ENCODE measurements around the gene HPS1.

HPS1 gene

DNA sequence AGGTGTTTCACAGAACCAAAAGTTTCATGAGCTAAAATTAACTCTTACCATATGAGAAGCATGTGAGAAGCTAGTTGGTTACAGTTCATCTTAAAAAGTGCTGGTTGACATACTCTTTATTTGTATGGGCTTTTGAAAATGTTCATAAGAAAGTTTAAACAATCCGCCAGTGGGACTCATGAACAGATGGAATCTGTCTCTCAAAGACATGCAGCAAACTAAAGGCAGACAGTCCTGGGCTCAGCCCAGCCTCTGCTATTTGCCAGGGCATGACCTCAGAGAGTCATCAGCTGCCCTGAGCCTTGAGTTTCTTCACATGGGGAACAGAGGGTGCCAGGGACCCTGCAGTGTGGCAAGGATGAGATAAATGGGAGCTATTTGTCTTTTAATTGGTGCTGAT, 35.0 kb downstream of the HPS1 start:
- DNase-seq (ENCODE audit: low read depth): no peak

DNA sequence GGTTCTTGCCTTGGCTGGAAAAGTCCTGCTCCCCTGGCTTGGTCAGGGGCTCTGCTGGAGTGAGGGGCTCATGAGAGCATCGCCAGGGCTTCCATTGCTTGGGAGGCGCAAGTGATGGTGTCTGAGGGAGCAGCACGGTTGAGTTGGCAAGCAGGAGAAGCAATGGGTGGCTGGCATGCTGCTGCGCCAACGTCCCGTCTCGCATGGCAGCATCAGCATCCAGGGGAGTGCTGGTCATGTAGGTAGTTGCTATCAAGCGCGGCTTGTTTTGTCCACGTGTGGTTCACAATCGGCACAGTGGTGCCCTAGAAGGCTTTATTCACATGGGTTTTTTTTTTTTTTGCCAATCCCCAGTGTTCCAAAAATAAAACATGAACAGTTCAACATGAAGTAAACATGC, 35.6 kb downstream of the HPS1 start:
- no peak for DNase-seq (ENCODE audit: low read depth)

DNA sequence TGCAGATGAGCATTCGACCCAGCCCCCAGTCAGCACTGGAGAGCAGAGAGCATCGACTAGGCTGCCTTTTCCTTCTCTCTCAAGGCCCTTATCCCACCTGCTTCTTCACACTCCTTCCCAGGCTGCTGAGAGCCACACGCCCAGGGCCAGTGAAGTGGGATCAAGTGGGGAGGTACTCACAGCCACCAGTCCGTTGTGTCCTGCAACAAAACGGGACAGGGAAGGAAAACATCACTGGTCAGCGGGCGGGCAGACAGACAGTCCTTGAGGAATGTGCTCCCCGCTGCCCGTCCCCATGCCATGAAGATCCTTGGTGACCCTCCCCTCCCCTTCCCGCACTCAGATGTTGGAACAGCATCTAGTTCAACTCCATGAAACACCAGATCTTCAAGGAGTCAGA, 36.0 kb downstream of the HPS1 start:
- DNase-seq (ENCODE audit: low read depth): no peak

DNA sequence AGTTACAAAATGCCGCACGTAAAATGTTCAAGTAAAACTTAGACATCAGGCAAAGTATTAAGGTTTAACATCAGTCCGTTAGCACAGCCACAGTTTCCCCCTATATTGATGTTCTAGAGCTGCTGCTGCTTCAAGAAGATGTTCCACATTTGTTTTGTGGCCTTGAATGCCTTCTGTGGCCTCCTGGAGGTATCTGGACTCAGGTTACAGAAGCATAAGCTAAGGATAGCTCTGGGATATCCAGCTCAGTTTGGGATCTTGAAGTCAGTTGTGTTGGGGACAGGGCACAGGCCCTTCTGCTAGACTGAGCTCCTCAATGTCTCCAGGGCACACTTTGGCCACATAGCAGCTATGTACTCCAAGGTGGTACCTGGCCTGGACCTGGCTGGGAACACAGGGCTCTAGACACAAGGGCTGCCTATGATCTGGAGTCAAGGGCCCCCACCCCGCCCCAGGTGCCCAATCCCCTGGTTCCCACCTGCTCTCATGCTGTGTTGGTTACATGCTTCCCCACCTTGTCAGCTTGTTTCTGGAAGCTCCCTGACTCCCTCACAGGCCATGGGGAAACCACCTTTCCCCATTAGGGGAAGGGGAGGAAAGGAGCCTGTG, 36.5 kb downstream of the HPS1 start:
- no peak for DNase-seq (ENCODE audit: low read depth)

DNA sequence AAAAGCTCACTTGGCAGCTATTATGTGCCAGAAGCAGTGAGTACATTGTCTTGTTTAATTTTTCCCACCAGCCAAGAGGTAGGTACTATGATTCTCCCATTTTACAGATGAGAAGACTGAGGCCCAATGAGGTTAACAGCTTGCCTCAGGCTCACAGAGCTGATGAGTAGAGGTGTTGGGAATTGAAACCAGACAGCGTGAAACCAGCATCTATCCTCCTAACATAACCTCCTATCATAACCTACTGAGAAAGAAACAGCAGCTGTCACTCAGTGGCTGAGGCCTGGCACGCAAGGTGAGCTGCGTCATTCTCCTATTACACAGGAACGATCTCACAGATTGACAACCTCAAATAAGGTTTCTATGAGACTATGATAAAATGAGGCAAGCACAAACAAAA, 37.9 kb downstream of the HPS1 start:
- no peak for DNase-seq (ENCODE audit: low read depth)

DNA sequence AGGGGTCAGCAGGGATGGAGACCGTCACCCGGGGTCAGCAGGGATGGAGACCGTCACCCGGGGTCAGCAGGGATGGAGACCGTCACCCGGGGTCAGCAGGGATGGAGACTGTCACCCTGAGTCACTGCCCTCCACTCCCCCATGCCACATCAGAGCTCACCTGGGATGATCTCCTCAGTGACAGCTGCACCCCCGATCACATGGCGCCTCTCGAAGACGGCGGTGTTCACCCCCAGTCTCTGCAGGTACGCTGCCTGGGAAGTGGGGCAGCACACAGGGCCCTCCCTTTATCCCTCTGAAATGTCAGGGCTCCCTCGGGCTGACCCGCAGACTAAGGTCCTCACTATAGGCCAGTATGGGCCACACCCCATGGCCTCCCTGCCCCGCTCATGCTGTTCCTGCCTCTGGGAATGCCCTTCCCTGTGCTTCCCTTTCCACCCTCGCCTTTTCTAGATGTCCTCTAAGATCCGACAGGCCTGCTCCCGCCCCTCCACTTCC, 38.9 kb downstream of the HPS1 start:
- no peak for DNase-seq (ENCODE audit: low read depth)

DNA sequence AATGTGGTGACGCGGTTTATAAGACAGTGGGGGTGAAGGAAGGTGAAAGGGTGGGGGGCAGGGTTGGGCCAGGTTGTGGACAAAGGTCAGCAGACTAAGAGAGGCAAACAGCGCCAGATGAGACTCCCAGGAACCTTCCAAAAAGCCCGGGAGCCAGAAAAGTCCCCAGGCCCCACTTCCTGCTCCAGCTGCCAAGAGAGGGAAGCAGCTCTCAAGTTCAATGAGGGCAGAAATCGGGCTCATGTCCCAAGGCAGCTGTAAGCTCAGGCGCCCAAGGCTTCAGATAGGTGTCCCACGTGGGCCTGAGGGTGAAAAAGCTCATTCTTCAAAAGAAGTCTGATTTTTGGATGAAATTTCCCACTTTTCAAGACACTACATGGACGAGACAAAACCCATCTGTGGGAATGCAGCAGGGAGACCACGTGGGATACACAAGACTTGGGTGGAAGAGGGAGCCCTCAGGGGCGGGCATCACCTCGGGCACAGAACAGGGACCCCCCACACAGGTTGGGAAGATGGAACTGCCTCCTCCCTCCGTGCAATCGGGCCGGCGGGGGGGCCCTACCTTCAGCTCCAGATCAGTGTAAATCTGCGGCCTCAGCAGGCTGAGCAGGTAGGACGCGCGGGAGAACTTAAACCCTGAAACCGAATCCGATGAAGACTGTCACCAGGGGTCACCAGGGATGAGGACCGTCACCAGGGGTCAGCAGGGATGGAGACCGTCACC, 39.6 kb downstream of the HPS1 start:
- DNase-seq (ENCODE audit: low read depth): no peak

DNA sequence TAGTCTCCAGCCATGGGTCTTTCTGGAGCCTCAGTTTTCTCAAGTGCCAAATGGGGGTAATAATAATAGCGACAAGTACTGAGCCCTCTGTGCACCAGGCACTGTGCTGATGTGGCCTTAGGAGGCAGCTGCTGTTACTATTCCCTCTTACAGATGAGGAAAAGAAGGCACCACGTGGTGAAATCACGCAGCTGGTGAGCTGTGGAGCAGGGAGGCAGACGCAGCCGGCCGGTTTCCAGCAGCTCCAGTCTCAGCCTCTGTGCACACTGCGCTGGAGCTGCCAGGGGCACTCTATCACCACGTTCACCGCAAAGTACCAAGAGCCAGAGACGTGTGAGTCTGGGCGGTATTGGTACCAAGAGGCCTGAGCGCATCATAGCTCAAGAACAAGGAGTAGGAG, 41.3 kb downstream of the HPS1 start:
- DNase-seq (ENCODE audit: low read depth): no peak

DNA sequence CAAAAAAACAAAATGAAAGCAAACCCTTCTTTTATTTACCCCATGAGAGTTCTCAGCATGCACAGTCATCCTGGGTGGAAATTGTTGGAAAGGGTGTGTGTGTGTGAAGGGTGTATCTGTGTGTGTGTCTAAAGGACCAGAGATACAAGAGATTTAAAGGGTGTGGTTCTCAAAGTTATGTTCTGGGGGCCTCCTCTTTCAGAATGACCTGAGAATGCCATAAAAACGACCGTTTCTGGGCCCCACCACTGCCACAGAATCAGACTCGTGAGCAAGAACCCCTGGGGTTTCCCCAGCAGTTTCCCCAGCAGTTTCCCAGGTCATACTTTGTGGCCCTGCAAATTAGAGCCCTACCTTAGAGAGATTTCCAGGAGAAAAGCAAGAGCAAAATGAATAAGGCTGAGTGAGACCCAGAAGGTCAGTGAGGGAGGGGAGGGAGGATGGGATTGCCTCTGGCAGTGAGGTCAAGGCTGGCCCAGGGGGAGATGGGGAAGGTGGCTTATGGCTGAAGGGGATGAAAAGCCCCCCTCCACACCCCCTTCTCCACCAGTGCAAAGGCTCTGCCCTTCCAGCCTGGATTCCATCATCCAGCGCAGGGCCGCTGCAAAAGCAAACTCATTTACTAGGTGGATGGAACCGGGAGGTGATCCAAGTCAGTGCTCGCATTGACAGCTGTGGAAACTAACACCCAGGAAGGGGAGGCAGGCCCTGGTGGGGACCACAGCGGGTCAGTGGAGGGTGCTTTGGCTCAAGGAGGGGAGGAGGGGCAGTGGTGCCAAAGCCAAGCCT, 42.0 kb downstream of the HPS1 start:
- DNase-seq (ENCODE audit: low read depth): no peak

DNA sequence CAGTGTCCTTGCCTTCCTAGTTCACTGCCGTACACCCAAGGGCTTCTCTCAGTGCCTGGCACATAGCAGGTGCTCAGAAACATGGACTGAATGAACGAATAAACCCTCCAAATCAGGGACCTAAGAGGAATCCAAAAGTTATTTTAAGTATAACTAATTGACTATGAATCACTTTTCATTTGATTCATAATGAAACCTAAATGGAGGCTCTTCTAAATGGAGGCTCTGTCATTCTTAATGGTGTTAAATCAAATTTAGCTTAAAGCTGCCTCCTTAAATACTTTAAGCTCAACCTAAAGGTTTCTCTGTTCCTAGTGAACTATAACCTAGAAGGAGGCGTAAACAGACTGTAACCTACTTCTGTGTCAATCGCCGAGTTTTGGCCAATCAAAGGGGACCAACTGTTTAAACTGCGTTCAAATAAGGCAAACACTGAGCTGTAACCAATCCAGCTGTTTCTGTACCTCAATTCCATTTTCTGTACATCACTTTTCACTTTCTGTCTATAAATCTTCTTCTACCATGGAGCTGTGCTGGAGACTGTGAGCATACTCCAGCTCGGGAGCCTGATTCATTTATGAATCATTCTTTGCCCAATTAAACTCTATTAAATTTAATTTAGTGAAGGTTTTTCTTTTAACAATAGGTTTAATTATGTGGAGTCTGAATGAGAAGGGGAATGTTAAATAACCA, 42.8 kb downstream of the HPS1 start:
- DNase-seq (ENCODE audit: low read depth): no peak

DNA sequence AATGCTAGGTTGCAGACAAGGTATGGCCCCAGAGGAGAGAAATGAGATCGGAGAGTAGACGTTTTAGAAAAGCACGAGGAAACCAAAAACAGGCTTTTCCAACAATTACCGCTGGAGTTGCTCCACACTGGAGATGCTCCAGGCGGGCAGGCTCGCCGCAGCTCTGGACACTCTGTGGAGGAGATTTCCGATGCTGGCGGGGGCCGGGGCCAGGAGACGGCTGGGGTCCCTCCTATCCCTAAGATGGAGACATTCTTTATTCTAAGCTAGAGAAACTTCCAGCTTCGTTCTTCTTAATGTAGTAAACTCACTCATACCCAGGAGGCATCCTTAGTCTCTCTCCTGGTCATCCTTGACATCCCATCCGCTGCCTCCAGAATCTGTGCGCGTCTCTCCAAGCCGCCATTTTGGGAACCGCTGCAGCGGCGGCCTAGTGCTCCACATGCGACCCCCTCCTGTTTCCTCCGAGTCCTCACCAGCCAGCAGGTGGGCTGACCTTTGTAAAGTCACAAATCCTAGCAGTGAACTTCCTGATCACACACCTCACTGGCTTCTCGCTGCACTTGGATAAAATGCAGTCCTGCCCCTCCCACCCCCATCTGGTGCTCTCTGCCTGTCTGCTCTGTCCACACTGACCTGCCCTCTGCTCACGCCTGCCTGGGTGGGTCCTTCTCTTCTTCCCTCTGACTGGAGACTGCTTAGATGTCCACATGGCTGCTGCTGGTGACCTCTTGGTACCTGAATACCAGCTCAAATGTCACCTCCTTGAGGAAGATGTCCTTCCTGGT, 43.6 kb downstream of the HPS1 start:
- DNase-seq (ENCODE audit: low read depth): no peak

DNA sequence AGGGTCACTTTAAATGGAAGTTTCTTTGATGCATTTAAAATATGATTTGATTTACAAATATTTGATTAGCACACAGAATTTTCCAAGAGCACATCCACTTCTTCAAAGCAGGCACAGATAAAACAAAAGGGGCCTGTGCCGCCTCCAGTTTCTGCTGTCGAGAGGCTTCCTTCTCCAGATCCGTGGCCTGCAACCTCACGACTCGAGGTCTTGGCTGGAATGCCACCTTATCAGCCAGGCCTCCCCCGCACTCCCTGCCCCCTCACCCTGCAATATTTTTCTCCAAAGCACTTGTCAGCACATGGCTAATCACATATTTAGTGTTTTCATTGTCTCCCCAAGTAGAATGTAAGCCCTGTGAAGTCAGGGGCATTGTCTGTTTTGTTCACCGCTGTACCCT, 44.3 kb downstream of the HPS1 start:
- DNase-seq (ENCODE audit: low read depth): no peak

DNA sequence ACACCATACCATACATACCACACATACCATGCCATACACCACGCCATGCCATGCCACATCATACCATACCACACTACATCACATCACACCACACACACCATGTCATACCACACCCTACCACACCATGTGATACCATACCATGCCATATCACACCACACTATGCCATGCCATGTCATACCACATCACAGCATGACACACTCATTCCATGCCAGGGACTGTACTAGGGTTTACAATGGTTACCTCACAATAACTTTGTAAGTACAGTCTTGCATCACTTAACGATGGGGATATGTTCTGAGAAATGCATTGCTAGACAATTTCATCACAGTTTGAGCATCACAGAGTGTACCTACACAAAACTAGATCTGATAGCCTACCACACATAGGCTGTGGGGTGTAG, 46.3 kb downstream of the HPS1 start:
- DNase-seq (ENCODE audit: low read depth): no peak

DNA sequence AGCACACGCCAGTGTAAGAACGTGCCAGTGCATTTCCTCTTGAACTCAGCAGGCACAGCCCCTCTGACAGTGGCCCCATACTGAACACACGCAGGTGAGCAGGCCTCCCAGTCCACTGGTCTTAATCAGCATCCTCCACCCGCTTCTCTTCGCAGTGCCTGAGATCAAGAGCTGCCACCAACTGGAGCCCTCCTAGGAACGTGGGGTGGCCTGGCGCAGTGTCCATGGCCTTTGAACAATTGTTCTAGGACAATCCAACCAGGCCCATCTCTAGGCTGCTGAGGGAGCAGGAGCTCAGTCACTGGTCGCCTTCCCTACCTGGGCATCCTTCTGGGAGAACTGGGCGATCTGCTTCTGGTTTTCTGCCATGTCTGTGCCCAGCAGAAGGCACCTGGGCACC, 47.0 kb downstream of the HPS1 start:
- no peak for DNase-seq (ENCODE audit: low read depth)

DNA sequence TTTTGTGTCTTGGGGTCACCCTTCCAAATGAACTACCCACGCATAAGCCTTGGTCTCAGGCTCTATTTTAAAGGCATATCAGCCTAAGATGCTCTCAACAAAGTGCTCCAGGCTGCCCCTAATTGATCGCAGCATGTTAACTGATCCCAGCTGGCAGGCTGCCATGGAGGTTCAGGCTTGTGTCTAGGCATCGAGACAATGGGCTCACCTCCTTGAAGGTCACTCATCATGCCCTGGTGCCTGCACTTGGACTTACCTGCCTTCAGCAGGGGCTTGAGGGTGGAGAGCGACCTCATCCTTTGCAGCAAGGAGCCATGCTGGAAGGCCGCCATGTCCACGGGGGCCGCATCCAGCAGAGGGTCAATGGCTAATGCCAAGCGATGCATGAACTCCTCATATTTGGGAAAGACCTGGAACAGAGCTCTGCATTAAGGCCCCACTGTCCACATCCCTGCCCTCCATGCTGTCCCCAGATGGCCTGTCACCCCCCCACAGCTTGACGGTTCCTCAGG, 49.6 kb downstream of the HPS1 start:
- no peak for DNase-seq (ENCODE audit: low read depth)

DNA sequence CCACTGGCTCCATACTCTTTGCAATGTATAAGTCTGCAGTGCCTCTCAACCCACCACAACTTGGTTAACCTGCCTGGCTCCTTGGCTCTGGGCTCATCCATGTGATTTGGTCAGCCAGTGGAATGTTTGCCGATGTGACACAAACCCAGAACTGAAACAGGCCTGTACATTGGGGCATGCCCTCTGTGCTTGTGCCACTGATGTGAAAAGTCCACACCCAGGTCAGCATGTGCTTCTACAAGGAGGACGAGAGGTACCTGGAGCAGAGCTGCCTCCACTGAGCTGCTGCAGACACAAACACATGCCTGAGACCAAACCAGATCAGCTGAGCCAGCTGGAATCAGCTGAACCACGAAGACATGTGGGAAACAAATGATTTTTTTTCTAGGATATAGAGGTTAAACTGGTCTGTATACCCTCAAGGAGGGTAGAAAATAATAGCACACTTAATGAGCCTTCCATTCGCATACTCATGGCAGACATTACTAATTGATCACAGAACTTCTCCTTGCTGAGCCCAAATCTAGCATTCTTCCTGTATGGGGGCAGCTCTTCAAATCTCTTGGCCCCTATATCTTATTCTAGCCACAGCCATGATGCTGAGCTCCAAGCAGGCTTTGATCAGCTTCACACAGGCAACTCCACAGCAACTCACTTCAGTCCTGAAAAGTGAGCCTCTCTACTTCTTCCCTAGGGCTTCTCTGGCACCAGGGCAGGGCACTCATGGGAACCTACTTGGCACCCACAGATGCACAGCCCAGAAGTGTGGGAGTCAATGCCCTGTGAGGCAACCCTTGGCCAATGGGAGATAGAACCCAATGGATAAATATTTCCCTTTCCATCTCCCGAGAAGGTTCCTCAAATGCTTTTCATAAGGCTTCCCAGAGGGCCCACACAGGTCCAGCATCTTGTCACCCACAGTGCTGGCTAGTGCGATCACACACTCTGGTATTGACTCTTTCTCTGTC, 50.4 kb downstream of the HPS1 start:
- DNase-seq (ENCODE audit: low read depth): no peak

DNA sequence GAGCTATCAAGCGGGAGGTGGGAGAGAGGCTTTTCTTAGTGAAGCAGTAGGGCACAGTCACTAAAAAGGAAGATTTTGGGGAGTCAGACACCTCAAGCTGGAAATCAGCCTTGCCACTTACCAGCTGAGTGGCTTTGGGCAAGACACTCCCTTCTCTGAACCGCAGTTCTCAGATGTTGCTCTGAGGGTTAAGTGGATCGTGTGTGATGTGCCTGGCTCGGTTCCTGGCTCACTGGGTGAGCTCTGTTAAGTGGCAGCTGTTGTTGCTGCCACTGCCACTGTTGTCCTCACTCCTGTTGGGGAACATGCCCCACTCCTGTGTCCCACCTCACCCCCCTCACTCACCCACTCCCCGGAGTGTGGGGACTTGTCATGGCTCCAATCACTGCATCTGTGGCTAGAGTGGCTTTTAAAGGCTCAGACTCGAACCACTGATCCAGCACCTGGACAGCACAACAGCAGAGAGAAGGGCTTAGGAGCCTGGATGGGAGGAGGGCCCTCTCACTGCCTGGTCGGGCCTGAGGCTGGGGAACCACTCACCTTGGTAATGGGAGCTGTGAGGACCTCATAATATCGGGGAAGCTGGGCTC, 51.8 kb downstream of the HPS1 start:
- DNase-seq (ENCODE audit: low read depth): no peak

DNA sequence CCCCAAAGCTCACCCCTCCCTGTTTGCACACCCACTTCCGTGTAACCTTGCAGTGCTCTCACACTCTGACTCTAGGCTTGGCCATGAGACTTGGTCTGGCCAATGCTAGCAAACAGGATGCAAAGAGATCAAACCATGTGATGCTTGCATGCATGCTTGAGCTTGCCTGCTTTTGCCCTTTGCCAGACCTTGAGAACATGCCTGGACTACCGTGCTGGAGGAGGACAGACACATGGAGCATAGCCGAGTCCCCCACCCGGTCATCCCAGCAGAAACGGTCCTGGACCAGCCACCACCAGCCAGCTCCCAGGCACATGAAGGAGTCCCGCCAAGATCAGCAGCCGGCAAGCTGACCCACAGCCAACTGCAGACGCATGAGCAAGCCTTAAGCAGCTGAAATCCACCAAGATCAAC, 55.1 kb downstream of the HPS1 start:
- no peak for DNase-seq (ENCODE audit: low read depth)

DNA sequence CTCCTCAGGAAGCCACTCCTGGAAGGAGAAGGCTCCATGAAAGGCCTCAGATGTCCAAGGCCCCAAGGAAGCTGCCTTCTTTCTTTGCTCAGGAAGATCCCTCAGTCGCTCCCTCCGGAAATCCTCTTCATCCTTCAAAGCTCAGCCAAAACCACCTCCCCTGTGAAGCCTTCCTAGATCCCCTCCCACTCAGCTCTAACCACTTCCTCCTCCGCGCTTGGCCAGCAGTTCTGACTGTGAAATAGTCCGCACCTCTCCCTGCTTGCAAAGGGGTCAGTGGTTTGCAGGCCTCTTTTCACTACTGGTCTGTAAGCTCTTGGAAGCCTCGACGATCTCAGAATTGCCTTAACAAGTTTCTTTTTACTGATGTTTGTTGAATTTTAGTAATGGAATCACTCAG, 55.7 kb downstream of the HPS1 start:
- no peak for DNase-seq (ENCODE audit: low read depth)

DNA sequence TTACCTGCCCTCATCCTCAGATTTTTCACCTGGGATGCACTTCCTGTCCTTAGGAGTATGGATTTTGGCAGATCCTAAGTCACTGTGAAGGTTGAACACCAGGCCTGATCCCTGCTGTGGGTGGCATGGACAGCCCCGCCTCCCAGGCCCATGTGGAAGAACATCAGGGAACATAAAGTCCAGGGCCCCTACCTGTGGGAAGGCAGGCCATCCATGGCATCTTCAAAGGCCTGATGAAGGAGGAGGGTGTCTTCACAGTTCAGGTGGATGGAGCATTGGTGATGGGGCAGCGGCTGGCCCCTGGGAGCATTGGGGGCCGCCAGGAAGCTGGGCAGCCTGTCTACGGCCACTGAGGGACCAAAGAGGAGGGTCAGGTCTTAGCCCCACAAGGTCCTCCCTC, 56.3 kb downstream of the HPS1 start:
- DNase-seq (ENCODE audit: low read depth): no peak

Data from stimulated activated CD8-positive, alpha-beta memory T cell treated with anti-CD3 and anti-CD28 coated beads, Interleukin-15, amount 100 ng/mL, for 1 hour (primary cell).